Smooth muscle cell (in vitro differentiated cells): ENCODE data around the gene TBX21. TPM values are rescaled to one million over a fixed set of nuclear protein-coding genes. Genes with fewer than 3 reads are reported as not detected.

ENCODE experiments used
- DNase-seq: peaks from one replicate; lab custom pipeline; 2025; ENCODE audit not compliant: unreplicated experiment; lab: John Stamatoyannopoulos, UW
- H2AFZ ChIP-seq: fragments of 200-600 bp; sonication (generic); 2 replicates; pipeline ENCODE4 v1.6.0; 2016; ENCODE audit warnings: antibody characterized with exemption, low read depth, mild to moderate bottlenecking
- H3F3A ChIP-seq: fragments of 200-600 bp; sonication (generic); 2 replicates; pipeline ENCODE4 v1.6.0; 2017; ENCODE audit warnings: antibody characterized with exemption, low read depth
- H3K27ac ChIP-seq: fragments of 200-600 bp; sonication (generic); 2 replicates; pipeline ENCODE4 v1.5.1; 2016; ENCODE audit warnings: low read depth, mild to moderate bottlenecking
- H3K27me3 ChIP-seq: fragments of 200-600 bp; sonication (generic); 2 replicates; pipeline ENCODE4 v1.6.1; 2016; ENCODE audit warnings: low read depth, mild to moderate bottlenecking
- H3K36me3 ChIP-seq: fragments of 200-600 bp; sonication (generic); 2 replicates; pipeline ENCODE4 v1.5.1; 2016; ENCODE audit warnings: low read depth
- H3K4me1 ChIP-seq: fragments of 200-600 bp; sonication (generic); 2 replicates; pipeline ENCODE4 v1.5.1; 2016; ENCODE audit warnings: low read depth
- H3K4me2 ChIP-seq: fragments of 200-600 bp; sonication (generic); 2 replicates; pipeline ENCODE4 v1.6.0; 2016; ENCODE audit warnings: mild to moderate bottlenecking
- H3K4me3 ChIP-seq: fragments of 200-600 bp; sonication (generic); 2 replicates; pipeline ENCODE4 v1.5.1; 2016; ENCODE audit warnings: mild to moderate bottlenecking
- H3K79me2 ChIP-seq: fragments of 200-600 bp; sonication (generic); 2 replicates; pipeline ENCODE4 v1.6.0; 2016; ENCODE audit warnings: low read depth, mild to moderate bottlenecking
- H3K9ac ChIP-seq: fragments of 200-600 bp; sonication (generic); 2 replicates; pipeline ENCODE4 v1.6.0; 2016; ENCODE audit warnings: low read depth
- H3K9me3 ChIP-seq: fragments of 200-600 bp; sonication (generic); replicated peaks from 2 replicates; pipeline ENCODE4 v1.5.1; 2016; ENCODE audit warnings: low read depth
- H4K20me1 ChIP-seq: fragments of 200-600 bp; sonication (generic); 2 replicates; pipeline ENCODE4 v1.6.0; 2016; ENCODE audit warnings: low read depth
- WGBS: methylation state at CpG from one replicate; pipeline ENCODE4 v1.1.7; 2016; ENCODE audit warnings: low lambda C conversion rate; 5-methylcytosine and 5-hydroxymethylcytosine counted together
- polyA plus RNA-seq: library from polyadenylated mRNA; unstranded; fragments of >200 nt; fragmentation: Nextera tagmentation; extraction: Ambion mirVana; gene quantifications from 2 replicates; pipeline ENCODE4 v1.2.1, GENCODE V29; 2016
- total RNA-seq: library from RNA; depleted of rRNA; stranded (reverse); fragments of >200 nt; gene quantifications from 2 replicates; pipeline ENCODE4 v1.2.3, GENCODE V29; 2014
- TF ChIP-seq, protein P1 (sequence below): fragments of 200-600 bp; sonication (generic); IDR thresholded peaks from 2 replicates; pipeline ENCODE4 v1.5.1; 2017; ENCODE audit warnings: borderline replicate concordance, mild to moderate bottlenecking, antibody characterized with exemption; ENCODE audit not compliant: insufficient read depth, poor library complexity, severe bottlenecking

TBX21 gene
- total and polyA plus RNA-seq, 2 experiments from 2014 or later = not detected

DNA sequence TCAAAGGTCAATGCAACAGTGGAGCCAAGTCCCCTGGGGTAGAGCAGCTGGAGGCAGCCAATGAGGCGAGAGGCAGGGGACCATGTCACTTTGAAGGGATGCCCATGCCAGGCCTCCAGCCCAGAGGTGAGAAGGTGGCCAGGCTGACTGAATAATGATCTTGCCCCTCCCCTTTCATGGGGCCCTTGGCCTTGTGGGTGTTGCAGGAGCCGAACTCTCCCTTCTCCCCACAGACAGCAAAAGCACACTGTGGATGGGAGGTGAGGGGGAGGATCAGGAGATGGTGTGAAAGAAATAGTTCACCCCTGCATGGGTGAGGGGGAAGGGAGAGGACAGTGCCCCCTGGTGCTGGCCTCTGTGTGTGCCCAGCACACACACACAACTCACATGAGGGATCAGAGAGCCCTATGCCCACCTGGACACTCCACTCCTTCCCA lies 15.8 kb upstream of the TBX21 start:
- no peak overlapping the region for H3K4me3 ChIP-seq
- TF ChIP-seq, protein P1, sequence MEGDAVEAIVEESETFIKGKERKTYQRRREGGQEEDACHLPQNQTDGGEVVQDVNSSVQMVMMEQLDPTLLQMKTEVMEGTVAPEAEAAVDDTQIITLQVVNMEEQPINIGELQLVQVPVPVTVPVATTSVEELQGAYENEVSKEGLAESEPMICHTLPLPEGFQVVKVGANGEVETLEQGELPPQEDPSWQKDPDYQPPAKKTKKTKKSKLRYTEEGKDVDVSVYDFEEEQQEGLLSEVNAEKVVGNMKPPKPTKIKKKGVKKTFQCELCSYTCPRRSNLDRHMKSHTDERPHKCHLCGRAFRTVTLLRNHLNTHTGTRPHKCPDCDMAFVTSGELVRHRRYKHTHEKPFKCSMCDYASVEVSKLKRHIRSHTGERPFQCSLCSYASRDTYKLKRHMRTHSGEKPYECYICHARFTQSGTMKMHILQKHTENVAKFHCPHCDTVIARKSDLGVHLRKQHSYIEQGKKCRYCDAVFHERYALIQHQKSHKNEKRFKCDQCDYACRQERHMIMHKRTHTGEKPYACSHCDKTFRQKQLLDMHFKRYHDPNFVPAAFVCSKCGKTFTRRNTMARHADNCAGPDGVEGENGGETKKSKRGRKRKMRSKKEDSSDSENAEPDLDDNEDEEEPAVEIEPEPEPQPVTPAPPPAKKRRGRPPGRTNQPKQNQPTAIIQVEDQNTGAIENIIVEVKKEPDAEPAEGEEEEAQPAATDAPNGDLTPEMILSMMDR = peak; percentile 24
- no peak overlapping the region for H3K27ac ChIP-seq
- H3F3A ChIP-seq = peaks cover 2% of the 10 kb centered on the region
- 86% methylated on average over 2 of the region's 2 CpGs for WGBS
- no peaks in the 10 kb centered on the region for H3K79me2 ChIP-seq
- H3K4me2 ChIP-seq = no peak overlapping the region
- H4K20me1 ChIP-seq = no peaks in the 10 kb centered on the region
- no peak for DNase-seq
- H3K9me3 ChIP-seq = no peaks in the 10 kb centered on the region
- H3K36me3 ChIP-seq = no peaks in the 10 kb centered on the region
- H3K9ac ChIP-seq = no peak overlapping the region
- H3K27me3 ChIP-seq = peaks cover 3% of the 10 kb centered on the region
- peaks cover 3% of the 10 kb centered on the region for H3K4me1 ChIP-seq
- H2AFZ ChIP-seq = no peak overlapping the region

DNA sequence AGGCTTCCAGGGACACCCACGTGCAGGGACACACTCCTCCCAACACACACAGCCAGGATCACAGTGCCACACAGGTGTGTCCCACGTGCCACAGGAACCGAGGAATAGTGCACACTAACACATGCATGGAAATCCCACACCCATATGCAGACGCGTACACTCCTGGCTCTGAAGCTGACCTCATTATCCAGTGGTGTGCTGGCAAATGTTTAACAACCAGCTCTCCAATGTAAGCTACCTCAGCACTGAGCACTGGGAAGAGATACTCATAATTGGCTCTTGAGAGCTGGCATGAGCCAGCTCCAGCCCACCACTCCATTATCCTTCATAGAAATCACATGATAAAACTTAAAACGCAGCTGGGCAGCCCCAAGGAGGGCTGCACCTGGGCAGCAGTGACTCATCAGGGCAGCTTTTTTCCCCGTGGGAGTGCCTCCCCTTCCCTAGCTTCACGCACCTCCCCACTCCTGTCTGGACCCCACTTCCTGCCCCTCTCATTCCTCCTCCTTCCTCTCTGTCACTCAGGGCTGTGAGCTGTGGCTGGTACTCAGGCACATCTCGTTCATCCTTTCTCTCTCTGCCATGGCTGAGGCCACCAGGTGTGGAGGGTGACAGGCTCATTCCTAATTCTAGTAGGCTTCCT lies 14.9 kb upstream of the TBX21 start:
- H4K20me1 ChIP-seq = no peaks in the 10 kb centered on the region
- no peak overlapping the region for H3K4me2 ChIP-seq

DNA sequence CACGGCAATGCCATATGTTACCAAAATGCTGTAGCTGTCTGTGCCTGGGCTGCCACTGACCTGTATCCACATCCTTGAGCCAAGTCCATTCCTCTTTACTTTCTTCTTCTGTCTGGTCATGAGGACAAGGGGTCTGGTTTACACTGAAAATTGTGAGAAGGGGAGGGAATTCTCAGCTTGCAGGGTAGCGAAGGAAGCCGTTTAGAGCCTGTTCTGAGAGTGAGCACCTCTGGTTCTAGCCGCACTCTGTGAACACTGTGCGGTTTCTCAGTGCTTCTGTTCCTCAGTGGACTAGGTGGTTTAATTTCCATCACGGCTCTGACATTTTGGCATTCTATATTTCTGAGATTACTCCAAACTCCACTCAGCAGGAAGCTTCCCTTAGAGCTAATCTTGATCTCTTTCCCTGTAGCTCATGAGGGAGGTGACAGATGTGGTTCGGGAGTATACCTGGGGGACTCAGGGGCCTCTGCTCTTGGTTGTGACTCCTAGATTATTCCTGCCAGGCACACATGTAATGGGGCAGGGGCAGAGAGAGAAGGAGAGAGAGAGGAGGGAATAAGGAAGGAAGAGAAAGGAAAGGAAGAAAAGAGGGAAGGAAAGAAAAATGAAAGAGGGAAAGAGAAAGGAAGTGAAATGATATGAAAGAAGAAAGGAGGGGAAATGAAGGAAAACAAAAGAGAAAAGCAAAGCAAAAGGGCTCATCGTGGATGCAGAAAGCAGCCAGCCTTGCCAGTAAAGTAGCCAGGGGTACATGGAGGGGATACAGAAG lies 14.2 kb upstream of the TBX21 start:
- TF ChIP-seq, protein P1 = no peak
- Histone ChIP-seq H3K4me2 (peak overlapping the region; percentile 49), H3K4me3 (no peak overlapping the region), H3K9ac (no peak overlapping the region), H3K79me2 (no peaks in the 10 kb centered on the region), H4K20me1 (no peaks in the 10 kb centered on the region), H3K36me3 (no peaks in the 10 kb centered on the region), H3K4me1 (peaks cover 3% of the 10 kb centered on the region), H3K9me3 (no peaks in the 10 kb centered on the region), H3K27me3 (peaks cover 1% of the 10 kb centered on the region), H3K27ac (peak overlapping the region; percentile 24), H2AFZ (no peak overlapping the region), H3F3A (peaks cover 2% of the 10 kb centered on the region)
- WGBS = 82% methylated on average over 8 of the region's 8 CpGs
- DNase-seq = no peak

More for the DNA sequence above, 14.9 kb upstream of the TBX21 start:
- TF ChIP-seq, protein P1 = no peak
- DNase-seq = no peak
- Histone ChIP-seq H3K27me3 (peaks cover 3% of the 10 kb centered on the region), H3K79me2 (no peaks in the 10 kb centered on the region), H3F3A (peaks cover 2% of the 10 kb centered on the region), H3K27ac (no peak overlapping the region), H2AFZ (no peak overlapping the region), H3K4me1 (peaks cover 3% of the 10 kb centered on the region), H3K9me3 (no peaks in the 10 kb centered on the region), H3K36me3 (no peaks in the 10 kb centered on the region), H3K4me3 (no peak overlapping the region), H3K9ac (no peak overlapping the region)
- 64% methylated on average over 9 of the region's 9 CpGs for WGBS
